Subcutaneous adipose tissue (tissue), 4 donors: ENCODE data around the gene MITF. TPM values are rescaled to one million over a fixed set of nuclear protein-coding genes. Genes with fewer than 3 reads are reported as not detected.

ENCODE experiments used
- CTCF ChIP-seq: fragments of 450-650 bp; IDR thresholded peaks from one replicate; pipeline ENCODE4 v1.5.1; 2016; ENCODE audit warnings: low read depth, mild to moderate bottlenecking, control low read depth, antibody characterized with exemption, moderate library complexity
- total RNA-seq, 4 donors: library from RNA; depleted of rRNA; stranded (reverse); fragments of >200 nt; gene quantifications; one replicate each; pipeline ENCODE4 v1.1.0, GENCODE V29; 2016

MITF gene
- total RNA-seq, 4 donors from 2014 or later = 19.6 to 60.3 (median 32.5) TPM

GRCh38 chr3:69855436-69856162 lies 116.3 kb downstream of the MITF start:
- no peak for TF ChIP-seq CTCF

- TF ChIP-seq CTCF = no peak
These were observed 117.9 kb downstream of the MITF start for GRCh38 chr3:69856965-69857705.

GRCh38 chr3:69861556-69861955 lies 122.3 kb downstream of the MITF start:
- TF ChIP-seq CTCF = no peak

- no peak for TF ChIP-seq CTCF
These were observed 124.9 kb downstream of the MITF start for GRCh38 chr3:69864141-69864540.

- no peak for TF ChIP-seq CTCF
These were observed 125.5 kb downstream of the MITF start for GRCh38 chr3:69864766-69865165.

GRCh38 chr3:69865925-69866679 lies 126.8 kb downstream of the MITF start:
- no peak for TF ChIP-seq CTCF

- TF ChIP-seq CTCF = no peak
These were observed 127.9 kb downstream of the MITF start for GRCh38 chr3:69866988-69867720.
